GM18511 (cell line): Measurements from ENCODE around the gene MAPK7.

ENCODE experiments used
- ATAC-seq: cut with Tn5 transposase; IDR thresholded peaks from one replicate; pipeline ENCODE4 v1.9.1; 2021; ENCODE audit warnings: mild to moderate bottlenecking, moderate library complexity; ENCODE audit not compliant: unreplicated experiment

MAPK7 gene

DNA sequence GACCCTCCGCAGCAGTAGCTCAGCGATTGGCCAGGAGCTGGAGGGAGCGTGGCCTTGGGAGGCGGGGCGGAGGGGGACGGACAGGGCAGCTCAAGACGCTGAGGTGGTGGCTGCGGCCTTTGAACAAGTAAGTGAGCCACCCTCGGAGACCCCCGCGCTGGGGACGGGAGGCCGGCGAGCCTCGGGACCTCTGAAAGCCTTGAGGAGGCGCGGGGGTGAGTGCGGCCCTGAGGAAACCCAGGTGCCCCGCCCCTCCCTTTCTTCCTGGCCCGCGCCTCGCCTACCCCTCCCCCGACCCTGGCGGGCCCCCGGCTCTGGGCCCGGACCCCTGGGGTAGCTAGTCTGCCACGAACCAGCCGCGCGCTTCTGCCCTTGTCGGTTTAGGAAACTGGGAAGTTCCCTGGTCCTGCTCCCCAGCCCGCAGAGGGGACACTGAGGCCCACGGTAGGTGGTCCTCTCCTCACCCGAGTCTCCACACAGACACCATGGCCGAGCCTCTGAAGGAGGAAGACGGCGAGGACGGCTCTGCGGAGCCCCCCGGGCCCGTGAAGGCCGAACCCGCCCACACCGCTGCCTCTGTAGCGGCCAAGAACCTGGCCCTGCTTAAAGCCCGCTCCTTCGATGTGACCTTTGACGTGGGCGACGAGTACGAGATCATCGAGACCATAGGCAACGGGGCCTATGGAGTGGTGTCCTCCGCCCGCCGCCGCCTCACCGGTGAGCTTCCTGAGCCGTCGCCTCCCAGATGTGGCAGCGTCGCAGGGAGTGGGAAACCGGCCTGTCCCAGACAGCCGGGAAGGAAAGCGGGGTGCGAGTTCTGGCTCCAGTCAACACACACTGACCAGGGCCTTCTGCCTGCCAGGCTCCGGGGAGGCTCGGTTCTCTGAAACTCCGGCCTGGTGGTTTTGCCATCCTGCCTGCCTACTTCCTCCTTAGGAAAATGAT, at the start of gene MAPK7:
MAPK7 (plus strand) TSS at position 83 of the 945 bp plus-strand sequence; CDS start at position 486, 403 bp downstream.
- peak; percentile 31 for ATAC-seq

DNA sequence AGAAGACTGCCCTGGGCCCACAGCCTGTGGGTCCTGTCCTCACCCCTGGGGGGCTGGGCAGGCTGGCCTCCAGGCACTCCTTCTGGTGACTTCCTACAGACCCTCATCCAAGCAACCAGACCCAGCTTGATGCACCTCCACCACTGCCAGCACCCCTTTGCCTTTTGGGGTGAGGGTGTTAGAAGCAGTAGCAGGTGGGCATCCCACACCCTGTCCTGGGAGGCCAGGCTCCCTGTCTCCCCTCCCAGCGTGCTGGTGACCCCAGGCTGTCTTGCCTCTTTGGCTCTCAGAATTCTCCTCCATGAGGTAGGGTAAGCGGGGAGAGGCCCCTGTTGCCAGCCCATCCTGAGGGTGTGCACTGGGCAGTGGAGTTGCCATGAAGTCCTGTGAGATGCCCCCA, 49.2 kb upstream of the MAPK7 start:
- ATAC-seq: no peak

DNA sequence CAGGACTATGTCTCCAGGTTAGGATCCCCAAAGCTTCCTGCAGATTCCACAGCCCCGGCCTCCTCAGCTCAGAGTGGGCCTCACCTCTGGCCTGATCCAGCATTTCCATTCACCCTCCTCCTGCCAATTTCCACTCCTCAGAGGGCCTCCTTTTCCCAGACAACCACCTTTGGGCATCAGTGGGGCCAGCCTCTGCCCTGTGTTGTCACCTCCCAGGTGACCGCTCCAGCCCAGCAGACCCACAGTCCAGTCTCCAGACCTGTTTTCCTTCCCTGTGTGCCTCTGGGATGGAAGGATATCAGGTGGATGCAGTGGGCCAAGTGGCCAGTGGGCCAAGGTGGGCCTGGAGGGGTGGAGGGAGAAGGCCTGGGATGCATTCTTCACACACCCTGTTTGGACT, 48.5 kb upstream of the MAPK7 start:
- no peak for ATAC-seq

DNA sequence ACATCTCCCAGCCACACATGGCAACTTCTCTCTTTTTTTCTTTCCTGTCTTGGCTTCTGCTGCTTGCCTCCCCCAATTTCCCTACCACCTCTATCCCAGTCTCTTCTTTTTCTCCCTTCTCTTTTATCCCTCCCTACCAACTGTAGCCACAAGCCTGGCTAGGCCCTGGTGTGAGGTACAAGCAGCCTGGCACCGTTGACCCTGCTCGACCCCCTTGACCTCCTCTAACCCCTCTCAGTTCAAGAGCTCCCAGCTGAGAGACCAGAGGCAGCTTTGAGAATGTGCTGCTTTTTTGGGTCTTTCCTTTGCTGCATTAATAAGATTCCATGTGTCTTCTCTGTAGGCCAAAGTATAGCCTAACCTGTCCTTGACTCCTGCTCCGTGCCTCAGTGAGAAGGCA, 48.0 kb upstream of the MAPK7 start:
- no peak for ATAC-seq

DNA sequence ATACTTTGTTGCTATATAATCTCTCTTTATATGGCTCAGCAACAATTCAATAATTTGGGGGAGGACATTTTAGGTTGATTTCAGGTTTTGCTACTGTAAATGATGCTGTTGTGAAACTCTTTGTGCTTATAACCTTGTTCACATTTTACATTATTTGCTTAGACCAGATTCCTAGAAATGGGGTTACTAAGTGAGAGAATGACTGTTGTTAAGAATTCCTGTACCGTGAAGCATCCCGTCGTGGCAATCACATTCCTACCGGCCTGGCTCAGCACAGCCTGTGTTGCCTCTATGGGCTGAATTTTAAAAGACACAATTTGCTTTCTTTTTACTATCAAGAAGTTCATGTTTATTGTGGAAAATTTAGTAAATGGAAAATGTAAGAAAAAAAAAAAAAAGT, 47.2 kb upstream of the MAPK7 start:
- no peak for ATAC-seq

DNA sequence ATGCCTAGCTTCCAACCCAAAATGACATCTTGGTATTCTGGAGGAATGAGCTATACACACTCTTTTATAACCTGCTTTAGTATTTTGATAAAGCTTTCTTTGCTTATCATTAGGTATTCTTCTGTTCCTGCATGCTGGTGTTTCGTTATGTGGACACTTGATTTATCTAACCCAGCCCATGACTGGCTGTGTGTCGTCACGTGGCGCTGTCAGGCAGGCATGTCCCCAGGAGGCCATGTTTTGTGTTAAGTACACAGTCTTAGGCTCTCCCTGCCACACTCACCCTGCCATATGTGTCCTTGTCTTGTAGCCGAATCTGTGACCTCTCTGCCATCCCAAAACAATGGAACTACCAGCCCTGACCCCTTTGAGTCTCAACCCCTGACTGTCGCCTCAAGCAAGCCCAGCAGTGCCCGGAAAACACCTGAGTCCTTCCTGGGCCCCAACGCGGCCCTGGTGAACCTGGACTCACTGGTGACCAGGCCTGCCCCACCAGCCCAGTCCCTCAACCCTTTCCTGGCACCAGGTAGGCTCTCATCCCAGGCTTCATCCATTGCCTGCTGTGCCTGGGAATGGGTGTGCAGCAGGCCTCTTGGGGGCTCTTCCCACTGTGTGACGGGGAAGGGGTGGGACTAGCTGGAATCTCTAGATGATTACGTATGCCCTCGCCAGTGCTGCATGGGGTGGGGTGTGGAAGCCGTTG, 46.6 kb upstream of the MAPK7 start:
- no peak for ATAC-seq

DNA sequence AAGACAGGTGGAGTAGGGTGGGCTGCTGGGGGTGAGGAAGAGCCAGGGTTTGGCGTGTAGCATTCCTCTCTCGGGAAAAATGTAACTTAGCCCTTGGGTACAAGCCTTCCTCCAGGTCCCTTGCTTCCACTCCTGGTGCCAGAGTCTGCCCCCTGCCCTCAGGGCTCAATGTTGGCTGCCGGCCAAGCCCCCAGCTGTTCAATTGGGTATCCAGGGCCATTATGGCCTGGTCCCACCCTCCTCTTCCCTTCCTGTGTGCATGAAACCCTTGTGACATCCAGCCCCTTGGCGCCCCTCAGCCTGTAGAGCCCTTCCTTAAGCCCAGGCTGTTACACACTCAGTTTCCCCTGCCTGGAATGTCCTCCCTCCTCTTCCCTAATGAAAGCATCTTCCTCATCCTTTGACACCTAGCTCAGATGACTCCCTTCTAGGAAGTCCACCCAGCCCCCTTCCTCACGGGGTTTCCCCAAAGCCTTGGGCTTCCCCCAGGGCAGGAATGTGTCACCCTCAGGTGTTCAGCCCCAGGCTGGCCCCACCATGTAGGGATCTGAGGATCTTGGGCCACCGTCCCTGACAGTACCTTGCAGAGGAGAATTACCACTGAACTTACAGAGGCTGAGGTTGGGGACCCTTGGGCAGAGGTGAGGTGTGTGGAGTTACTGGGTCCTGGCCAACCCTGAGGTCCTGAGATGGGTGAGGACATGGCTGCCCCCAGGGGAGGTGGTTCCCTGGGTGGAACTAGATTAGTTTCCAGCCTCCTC, 45.7 kb upstream of the MAPK7 start:
- no peak for ATAC-seq

DNA sequence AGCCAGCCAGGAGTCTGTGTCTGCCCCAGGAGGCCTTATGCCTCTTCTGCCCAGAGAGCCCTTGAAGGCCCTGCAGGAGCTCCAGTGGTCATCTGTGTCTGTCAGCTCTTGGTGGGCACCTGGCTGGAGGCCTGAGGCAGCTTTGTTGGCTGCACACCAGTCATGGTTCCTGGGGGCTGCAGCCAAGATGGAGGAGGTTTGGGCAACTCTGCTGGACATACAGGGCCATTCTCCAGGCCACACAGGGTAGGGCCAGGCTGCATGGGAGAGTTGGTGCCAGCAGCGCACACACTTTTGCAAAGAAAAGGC, 45.2 kb upstream of the MAPK7 start:
- no peak for ATAC-seq

DNA sequence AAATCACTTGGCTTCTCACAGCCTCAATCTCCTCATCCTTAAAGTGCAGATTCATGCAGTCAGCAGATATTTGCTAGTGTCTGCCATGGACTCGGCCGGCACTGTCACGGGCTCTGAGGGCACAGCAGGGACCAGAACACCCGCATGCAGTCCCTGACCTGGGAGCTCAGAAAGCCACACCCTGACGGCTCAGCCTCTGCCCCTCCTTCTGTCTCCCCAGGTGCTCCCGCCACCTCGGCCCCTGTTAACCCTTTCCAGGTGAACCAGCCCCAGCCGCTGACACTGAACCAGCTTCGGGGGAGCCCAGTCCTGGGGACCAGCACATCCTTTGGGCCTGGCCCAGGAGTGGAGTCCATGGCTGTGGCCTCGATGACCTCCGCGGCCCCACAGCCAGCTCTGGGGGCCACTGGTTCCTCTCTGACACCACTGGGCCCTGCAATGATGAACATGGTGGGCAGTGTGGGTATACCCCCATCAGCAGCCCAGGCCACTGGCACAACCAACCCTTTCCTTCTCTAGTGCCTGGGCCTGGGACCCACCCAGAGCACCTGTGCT, 44.5 kb upstream of the MAPK7 start:
- no peak for ATAC-seq

DNA sequence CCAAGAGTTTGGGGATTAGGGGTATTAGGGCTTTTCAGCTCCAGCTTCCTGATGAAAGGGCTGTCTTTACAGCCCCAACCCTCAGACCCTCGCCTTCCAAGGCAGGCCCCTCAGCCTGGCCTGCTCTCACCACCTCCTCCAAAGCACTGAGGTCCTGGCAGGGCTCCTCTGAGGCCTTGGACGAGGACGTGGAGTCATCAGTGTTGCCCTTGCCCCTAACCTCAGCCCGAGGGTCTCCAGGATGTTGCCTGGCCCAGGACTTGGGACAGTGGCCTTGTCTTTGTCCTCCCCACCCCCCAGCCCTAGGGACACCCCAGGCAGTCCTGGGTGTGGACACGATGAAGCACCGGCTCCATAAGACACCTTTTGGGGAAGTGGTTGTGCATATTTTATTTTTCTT, 44.0 kb upstream of the MAPK7 start:
- ATAC-seq: no peak

DNA sequence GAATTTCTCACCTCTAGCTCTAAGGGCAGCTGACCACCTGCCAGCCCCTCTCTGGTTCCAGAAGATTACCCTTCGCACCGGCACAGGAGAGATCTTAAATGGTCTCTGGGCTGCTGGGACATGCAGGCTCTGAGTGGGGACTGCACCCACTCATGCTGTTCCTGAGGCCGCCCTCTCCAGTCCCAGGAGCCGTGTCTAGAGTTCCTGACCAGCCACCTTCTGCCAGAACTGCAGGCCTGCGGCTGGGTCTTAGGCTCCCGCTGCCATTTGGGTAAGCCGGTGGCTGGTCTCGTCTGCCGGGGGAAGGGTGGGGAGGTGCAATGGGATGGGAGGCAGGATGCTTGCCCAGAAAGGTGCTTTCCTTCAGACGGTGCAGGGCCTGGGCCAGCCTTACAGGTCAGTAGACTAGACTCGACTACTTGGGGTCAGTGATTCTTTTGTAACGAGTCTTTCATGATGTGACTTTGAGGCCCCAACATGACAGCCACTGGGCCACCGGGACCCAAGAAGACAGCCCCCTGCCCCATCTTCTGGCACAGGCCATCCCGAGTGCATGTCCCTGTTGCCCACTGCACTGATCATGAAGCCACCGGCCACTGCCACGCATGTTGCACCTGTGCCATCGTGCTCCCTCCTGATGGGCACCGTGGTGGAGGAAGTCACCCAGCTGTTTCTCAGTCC, 42.2 kb upstream of the MAPK7 start:
- no peak for ATAC-seq

DNA sequence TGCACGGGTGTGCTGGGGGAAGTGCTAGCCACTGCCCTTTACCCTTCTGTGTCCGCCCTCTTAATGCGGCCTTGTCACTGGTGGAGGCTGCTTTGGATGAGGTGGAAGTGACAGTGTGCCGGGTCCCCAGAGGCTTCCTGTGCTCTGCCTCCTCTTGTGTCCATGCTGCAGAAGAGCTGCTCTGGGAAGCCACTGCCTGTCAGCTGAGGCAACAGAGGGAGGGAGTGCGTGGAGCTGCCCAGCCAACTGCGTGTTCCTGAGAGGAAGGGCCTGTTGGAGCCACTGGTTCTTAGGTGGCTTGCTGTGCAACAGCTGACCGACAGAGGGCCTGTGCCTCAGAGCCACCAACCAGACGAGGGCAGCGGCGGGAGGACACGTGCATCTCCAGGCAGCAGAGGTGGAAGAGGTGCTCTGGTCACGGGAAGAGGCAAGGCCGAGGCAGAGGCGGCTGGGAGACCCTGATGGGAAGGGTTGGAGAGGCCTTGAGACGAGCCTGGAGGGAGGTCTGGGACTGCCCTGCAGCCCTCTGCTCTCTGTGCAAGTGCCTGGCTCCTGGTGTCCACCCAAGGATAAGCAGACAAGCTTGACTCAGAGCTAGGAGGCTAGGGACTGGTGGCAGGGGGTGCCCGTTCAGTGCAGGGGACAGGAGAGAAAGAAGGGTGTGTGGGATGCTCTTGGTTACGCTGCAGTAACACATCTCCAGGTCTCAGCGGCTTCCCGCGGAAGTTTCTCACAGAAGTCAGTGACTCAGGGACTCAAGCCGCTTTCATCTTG, 41.2 kb upstream of the MAPK7 start:
- ATAC-seq: no peak

DNA sequence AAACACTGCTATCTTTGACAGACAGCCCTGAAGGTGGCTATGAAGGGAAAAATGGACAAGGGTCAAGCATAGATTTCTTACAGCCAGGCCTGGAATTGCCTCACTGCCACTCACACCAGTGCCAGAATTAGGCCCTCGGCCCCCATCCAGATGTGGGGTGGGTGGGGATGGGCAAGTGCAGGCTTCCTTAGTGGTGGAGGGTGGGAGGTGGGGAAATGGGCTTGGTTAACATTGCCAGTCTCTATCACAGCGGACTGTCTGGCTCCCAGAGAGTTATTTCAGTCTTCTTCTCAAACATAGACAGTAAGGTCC, 40.6 kb upstream of the MAPK7 start:
- no peak for ATAC-seq

DNA sequence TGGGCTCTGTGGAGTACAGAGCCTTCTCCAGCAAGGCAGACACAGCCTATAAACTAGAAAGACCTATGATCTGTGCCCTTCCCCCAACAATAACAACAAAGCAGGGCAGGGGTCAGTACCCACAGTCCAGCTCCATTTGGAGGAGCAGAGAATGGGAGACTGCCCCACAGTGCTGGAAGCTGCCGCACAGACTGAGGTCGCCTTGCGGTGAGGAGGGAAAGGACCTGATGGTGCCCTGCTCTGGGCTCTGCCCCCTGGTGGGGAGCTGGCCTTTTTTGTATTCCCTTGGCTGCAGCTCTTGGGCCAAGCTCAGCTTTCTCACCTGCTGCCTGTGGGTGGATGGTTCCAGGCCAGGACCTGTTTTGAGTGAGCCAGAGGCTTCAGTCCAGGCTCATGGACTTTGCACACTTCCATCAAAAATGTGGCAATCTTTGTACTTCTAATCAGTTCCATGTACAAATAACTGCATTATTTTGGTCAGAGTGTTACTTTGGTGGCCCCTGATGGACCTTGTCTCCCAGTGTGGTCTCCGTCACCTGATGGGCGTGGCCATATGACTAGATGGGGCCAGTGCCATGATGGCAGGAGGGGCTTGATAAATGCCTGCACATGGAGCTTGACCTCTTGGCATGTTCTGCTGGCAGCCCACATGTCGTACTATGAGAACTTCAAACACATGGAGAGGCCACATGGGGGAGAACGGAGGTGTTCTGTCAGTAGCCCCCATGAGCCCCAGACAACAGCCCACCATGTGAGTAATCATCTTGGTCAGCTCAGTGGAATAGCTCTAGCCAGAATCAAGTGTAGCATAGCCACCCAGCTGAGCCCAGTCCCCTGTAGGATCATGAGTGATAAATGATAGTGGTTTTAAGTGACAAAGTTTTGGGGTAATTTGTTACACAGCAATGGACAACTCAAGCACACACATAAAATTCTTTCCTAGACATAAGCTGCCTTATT, 40.0 kb upstream of the MAPK7 start:
- ATAC-seq: peak; percentile 41

DNA sequence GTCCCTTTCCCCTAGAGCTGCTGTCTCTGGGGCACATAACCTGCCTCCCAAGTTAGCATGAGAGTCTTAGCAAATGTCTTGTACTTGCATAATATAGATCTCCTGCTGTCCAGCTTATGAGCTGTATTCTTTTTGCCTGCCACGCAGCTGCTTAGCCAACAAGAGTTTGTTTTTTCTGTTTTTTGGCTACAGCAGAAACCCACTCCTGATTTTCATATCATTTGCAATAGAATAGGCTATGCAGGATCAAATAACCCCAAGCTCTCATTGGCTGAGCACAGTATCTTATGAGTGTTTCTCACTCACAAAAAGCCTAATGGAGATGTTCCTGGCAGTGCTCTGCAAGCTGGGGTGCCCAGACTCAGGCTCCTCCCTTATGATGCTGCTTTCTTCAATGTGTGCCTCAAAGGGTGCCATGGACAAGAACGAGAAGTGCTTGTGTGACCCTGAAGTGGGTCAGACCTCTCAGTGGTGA, 38.9 kb upstream of the MAPK7 start:
- no peak for ATAC-seq

DNA sequence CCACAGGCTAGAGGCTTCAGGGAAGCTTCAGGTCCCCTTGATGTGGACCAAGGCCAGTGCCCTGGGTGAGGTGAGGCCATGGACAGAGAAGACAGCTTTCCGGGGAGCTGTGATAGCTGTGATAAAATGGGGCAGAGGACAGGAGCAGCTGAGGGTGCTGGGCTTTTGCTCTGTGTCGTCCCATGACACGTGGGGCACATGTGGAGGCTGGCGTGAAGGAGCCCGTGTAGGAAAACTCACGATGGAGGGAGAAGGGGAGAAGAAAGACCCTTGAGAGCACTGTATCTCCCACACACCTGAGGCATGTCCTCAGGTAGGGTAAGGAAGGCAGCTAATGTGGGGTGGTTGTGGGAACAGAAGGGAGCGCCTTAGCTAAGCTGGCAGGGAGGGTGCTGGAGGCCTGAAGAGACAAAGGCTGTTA, 37.1 kb upstream of the MAPK7 start:
- ATAC-seq: no peak

DNA sequence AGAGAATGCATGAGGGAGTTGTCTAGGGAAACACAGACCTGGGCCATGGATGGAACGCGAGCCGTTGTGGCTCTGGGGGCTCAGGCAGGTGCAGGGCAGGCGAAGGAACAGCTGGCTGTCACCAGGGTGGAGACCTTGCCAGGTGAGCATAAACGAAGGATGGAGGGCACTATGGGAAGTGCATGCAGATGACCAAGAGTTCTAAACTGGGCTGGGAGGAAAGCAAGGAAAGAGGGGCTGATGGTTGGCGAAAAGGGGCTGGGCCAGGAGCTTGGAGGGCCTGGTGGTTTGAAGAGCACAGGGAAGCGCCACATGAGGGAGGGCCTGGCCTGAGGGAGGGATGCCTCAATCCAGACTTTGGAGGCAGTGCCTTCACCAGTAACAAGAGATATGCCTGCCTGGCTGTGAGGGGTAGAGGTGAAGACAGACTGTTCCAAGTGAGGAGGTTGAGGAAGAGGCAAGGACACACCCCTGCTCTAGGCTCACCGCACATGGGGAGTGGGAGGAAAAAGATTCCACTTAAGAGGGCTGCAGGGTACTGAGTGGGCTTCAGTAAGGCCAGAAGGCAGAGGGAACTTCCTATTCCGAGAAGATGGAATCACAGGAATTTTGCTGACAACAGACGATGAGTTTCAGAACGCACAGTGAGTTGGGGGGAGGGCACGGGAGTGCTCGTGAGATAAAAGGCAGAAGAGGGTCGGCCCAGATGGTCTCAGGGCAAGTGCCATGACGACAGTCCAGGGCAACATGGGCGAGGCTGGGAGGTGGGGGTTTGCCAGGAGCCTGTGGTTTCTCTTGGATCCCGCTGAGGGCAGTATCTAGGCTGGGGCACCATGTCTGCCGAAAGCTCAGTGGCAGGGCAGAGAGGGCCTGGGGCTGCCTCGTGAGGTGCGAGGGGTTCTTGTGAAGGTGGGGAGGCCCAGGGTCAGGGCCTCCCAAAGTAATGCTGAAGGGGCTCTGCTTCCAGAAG, 36.4 kb upstream of the MAPK7 start:
- no peak for ATAC-seq
